ENCODE results near the gene KRTAP8-1.
A peak's percentile ranks its signal among the peaks of the same experiment; 100 is the strongest.

The KRTAP8-1 gene, protein sequence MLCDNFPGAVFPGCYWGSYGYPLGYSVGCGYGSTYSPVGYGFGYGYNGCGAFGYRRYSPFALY

DNA sequence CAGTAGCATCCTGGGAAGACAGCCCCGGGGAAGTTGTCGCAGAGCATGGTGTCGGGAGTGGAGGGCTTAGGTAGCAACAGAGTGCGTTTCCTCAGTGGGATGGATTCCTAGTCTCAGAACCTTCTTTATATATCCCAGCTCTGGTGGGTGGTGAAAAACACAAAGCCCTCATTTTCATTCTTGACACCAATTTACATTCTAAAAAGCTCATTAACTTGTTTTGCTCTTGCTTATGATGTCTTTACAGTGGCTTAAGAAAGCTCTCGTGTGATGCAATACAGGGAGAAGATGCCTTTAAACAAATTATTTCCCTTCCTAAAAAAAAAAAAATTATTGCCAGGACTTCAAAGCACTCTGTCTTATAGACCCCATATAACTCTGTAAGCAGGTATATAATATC is at the start of gene KRTAP8-1:
Gene KRTAP8-1, minus strand, starts transcription at position 101 of the 400 bp plus-strand sequence. Its CDS starts 54 bp downstream, at position 47.
- DNase-seq: no peak

DNA sequence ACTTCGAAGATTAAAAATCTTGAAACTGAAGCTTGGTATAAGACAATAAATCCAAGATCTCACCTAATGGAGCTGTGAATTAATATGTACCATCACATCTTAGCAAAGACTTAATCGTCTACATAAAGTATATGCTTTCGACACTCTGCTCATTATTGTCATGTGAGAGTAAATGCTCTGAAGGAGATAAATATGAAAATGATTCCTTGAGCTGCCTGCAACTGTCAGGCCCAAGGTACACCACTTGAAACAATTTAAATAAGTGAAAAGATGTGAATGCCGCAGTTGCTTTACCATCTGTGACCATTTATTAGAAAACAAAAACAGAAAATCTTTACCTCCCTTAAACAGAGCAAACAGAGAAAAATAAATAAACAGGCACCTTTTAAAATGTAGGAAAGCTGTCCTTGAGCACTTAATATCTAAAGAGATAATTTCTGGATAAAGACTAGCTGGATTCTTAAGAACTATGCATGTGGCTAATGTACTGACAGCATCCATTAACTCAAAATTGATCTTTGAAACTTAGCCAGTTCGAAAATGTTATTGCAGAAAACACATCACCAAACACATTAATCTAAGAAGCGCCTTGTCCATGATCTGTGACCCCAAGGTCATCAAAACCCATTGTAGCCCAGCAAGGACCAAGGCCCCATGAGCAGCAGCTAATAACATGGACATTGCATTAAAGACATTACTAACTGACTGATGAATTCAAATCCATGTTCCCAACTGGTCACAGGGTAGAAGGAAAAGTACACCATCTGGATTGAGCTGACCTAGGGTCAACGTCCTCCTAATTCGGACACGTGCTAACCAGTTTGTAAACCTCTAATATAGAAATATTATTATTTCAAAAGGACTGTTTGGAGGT is 34.8 kb upstream of the KRTAP8-1 start:
- no peak for DNase-seq

DNA sequence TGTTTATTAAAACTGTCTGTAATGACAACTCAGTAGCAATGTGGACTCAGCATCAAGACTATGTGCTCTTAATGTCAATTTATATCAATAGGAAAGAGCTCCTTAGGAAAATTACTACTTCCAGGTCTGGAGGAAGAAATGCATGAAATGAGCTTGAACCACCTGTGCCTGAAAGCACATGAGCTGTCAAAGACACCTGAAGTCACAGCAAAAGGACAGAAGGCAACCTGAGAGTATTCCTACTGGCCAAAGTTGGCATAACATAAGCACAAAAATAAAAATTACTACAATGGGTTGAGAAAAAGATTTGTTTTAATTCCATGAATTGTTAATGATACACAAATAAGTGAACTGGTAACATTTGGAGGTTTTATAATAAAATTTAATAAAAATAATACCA is 29.9 kb upstream of the KRTAP8-1 start:
- no peak for DNase-seq

DNA sequence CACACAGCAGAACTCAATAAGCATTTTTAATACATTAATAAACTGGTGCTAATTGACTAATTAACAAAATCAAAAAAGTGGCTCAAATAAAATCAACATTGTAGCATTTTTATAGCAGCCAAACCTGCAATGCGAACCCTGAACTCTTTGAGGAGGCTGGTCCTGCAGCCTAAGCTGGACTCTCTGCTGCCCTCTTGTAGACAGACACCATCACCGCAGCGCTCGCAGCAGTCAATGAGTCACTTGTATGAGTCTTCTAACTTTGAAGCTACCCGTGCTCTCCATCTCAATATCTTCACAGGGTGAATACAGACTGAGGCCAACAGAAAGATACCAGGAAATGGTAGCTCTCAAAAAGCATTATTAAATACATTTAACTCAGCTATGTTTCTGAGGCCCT is 26.2 kb upstream of the KRTAP8-1 start:
- peak; percentile 59 for DNase-seq

DNA sequence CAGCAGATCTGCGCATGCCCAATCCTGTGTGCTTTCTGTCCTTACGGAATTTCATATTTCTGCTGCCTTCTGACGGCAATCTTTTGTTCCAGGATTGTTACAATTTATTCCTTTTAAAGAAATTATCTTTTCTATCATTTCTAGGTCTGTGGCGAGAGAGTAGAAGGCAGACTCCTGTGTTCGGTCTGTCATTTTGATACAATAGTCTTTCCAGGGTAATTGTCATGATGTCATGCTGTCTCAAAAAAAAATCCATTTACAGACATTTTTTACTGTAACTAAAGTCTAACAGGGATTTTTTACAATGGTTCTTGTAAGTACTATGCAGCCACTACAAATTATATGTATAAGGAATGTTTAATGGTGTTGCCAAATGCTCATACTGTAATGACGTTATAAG is 25.5 kb upstream of the KRTAP8-1 start:
- no peak for DNase-seq

DNA sequence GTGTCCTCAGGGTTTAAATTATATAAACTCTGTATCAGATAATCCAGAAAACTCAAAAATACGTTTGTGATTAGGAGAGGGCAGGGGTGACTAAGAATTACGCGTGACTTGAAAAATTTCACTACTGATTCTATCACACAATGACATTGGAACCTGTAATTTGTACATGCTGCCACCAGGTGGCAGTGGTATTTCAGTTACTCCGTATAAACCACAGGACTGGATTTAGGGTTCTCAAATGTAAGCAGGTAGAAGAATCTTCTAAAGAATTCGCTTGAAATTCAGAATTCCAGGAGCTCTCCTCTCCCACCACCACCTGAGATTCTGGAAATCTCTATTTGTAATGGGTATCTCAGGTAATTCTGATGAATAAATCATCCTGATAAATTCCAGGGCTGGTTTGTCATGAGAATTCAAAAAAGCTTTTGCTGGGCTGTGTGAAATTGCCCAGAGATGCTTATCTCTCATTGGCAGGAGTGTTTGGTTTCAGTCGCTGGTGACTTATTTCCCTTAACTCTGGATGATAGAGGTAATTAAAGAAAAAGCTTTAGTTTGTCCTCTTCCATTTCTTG is 18.2 kb upstream of the KRTAP8-1 start:
- peak; percentile 66 for DNase-seq

DNA sequence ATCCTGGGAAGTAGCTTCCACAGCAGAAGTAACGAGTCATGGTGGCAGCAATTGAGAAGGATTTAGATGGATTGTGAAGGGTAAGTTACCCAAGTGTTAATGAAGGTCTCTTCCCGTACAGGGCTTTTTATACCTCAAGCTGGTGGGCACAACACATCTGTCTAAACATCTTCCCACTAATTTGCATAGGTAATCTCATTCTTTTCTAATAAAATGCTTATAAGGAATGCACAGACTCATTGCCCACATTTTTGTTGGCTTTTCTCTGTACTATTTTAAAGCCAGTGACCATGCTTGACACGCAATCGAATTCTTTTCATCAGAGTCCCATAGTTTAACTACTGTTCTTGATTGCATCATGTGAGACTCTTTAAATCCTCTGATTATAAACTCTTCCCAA is 16.6 kb upstream of the KRTAP8-1 start, which contains the start of gene KRTAP7-1:
Gene KRTAP7-1, minus strand, starts transcription at position 101 of the 400 bp plus-strand sequence. Its CDS starts 61 bp downstream, at position 40.
- DNase-seq: no peak

DNA sequence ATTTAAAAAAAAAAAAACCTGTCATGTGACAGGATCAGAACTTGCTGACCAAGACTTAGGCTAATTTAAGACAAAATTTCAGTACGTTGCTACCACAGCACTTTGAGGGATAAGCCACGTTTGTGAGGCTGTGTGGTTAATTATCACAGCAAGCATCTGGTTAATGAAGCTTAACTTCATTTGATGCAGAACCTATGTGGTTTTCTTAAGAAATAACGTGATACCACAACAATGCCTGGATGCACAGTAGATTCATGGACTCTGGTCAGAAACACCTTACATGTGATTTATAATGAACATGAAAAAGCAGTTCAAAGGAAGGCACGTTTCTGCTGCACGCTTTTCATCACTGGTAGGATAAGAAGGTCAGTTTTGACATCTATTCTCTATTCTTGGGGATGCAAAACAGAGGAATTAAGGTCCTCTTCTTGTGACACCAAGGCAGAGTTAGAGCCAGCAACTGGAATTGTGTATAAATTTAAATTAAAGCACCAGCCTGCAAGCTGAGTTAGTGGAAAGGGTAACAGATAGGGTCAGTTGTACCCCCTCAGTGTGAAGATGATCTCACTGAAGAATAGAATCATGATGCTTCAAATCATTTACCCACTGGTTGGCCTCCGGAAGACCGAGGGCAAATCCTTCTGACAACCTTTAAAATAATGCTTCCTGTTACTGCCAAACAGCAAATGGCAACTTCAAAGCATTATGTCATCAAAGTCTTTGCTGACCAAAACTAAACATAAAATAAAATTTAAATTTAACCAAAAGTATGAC is 6.0 kb upstream of the KRTAP8-1 start:
- no peak for DNase-seq

DNA sequence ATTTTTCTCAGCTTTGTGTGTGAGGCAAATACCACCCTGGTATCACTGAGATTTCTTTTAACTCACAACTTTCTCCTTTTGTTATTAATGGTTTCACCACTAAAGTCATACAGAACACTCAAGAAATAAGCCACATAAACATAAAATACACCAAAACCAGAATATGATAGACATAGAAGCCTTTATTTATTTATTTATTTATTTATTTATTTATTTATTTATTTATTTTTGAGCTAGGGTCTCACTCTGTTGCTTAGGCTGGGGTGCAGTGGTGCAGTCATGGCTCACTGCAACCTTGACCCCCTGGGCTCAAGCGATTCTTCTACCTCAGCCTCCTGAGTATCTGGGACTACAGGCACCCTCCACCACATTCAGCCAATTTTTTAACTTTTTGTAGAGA is 12.5 kb downstream of the KRTAP8-1 start:
- DNase-seq: no peak

DNA sequence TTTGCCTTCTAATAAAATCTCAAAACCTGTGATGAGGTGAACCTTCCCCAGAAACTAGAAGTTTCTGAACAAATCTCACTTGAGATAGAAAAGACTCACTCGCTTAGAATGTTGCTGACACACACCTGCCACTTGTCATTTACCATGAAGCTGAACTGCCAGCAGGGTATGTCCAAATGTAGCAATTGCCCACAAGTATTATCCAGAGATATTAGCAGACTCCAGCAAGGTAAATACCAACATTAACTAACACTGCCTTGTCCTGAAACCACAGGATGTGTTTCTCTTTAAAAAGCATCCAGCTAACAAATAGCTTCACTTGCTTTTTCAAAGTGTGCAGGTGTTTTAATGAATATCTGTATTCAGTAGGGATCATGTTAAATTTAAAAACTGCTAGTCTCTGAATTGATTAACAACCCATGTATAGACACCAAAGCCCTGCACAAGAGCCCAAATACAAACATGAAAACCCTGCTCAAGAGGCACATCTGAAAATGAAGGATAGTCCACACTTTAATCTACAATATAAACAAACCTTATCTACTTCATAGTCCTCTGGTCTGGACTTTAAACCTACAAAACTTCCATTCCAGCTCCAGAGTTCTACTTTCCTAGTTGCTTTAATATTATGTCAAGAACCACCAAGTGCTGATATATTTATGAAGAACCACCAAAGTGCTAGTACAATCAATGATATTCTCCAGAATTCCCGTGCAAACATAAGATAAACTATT is 19.3 kb downstream of the KRTAP8-1 start:
- DNase-seq: no peak

DNA sequence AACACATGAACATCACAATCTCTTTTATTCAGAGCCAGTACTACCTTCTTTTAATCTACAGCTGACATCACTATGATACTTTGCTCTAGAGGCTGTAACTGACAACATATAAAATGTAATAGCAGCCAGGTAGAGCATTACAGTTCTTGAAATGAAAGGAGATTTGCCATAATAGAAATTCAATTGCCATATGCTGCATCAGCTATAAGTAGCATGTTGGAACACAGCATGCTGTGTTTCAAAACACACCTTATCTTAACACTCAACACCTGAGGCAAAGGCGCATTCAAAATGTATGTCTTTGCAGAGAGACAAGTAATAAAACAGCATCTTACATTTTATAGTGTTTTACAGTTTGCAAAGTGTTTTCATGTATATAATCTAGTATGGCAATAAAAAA is 33.8 kb downstream of the KRTAP8-1 start:
- no peak for DNase-seq

DNA sequence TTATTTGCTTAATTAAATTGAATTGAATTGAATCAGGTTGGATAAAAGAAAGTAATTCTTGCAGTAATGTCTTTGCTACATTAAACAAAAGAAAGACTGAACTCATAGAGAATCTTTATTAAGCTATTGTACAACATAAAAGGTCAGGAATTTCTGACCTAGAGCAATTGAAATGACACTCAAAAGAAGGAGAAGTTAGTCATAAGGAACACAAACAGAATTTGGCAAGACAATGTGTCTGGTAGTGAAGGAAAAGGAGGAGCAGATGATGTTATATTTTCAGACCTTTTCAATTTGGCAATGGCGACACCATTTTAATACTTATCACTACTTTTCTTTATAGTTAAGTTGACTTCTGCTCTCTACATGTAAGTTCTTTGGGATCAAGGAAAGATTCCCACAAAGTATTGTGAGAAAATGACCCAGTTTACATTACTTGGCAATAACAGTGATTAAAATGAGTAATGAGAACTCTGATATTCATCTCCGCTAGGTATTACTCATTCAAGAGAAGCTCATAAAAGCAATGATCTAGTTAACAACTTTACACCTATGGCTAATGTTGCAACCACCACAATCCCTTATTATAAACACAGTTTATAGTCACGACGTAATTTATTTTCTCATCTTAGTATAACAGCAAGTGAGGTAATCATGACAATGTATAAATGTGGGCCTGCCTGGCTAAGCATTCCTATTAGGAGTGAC is 43.2 kb downstream of the KRTAP8-1 start:
- DNase-seq: no peak
